ENCODE measurements around the gene NRBF2. TPM values are rescaled to one million over a fixed set of nuclear protein-coding genes. Genes with fewer than 3 reads are reported as not detected.

Gene NRBF2
- total and polyA plus RNA-seq, 8 donors: 2.1 to 10.2 (median 5.9) TPM

DNA sequence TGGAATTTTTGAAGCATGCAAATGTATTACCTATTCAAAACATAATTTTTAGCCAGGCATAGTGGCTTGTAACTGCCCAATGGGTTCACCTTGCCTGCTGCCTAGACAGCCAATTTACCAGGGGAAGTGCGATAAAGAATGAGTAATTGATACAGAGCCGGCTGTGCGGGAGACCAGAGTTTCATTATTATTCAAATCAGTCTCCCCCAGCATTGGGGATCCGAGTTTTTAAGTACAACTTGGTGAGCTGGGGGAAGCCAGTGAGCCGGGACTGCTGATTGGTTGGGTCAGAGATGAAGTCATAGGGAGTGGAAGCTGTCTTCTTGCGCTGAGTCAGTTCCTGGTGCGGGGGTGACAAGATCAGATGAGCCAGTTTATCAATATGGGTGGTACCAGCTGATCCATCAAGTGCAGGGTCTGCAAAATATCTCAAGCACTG is 29.1 kb upstream of the NRBF2 start:
- Histone ChIP-seq H3K27me3 (no peaks in the 10 kb centered on the region), H3K4me1 (no peaks in the 10 kb centered on the region), H3K36me3 (no peaks in the 10 kb centered on the region), H3K27ac (no peak overlapping the region), H3K4me3 (no peak overlapping the region), H3K9me3 (no peaks in the 10 kb centered on the region)
- intact Hi-C loops (cut with DNase I): no loop called here
- no peak for FAIRE-seq
- 61 to 62% methylated on average over 7 of the region's 7 CpGs for WGBS, 2 donors
- ATAC-seq: no peak
- TF ChIP-seq, protein P1, sequence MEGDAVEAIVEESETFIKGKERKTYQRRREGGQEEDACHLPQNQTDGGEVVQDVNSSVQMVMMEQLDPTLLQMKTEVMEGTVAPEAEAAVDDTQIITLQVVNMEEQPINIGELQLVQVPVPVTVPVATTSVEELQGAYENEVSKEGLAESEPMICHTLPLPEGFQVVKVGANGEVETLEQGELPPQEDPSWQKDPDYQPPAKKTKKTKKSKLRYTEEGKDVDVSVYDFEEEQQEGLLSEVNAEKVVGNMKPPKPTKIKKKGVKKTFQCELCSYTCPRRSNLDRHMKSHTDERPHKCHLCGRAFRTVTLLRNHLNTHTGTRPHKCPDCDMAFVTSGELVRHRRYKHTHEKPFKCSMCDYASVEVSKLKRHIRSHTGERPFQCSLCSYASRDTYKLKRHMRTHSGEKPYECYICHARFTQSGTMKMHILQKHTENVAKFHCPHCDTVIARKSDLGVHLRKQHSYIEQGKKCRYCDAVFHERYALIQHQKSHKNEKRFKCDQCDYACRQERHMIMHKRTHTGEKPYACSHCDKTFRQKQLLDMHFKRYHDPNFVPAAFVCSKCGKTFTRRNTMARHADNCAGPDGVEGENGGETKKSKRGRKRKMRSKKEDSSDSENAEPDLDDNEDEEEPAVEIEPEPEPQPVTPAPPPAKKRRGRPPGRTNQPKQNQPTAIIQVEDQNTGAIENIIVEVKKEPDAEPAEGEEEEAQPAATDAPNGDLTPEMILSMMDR (IDR thresholded peaks at IDR 0.05): no peak
- DNase-seq: no peak

DNA sequence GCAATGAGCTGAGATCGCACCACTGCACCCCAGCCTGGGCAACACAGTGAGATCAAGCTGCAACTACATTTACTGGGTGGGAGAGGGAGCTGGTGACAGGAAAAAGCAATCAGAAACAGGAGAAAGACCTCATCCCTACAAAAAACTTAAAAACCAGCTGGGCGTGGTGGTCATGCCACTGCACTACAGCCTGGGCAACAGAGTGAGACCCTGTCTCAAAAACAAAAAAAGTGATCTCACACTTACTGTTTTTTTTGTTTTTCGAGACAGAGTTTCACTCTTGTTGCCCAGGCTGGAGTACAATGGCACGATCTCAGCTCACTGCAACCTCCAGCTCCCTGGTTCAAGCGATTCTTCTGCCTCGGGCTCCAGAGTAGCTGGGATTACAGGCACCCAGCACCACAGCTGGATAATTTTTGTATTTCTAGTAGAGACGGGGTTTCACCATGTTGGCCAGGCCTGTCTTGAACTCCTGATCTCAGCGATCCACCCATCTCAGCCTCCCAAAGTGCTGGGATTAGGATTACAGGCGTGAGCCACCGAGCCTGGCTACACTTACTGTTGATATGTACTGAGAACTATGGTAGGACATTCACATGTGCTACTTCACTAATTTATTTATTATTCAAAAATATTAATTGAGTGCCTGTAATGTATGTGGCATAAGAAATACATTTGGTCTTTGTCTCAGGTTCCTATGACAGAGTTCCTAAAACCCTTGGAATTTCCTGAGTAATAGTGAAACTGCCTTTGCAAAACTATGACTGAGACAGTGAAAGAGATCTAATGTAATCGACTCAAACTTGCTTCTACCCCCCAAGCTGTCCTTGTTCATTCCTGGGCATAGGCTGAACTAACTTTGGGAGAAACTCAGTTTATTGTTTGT is 27.7 kb upstream of the NRBF2 start:
- DNase-seq: no peak
- Histone ChIP-seq H3K4me1 (no peaks in the 10 kb centered on the region), H3K27ac (no peak overlapping the region), H3K9me3 (no peaks in the 10 kb centered on the region), H3K4me3 (no peak overlapping the region), H3K27me3 (no peaks in the 10 kb centered on the region), H3K36me3 (no peaks in the 10 kb centered on the region)
- 72 to 82% methylated on average over 11 of the region's 11 CpGs for WGBS, 2 donors
- intact Hi-C loops (cut with DNase I): no loop called here
- peak in 1 of 4 donors; percentile 47 for ATAC-seq
- TF ChIP-seq, protein P1 (IDR thresholded peaks at IDR 0.05): no peak
- FAIRE-seq: no peak

DNA sequence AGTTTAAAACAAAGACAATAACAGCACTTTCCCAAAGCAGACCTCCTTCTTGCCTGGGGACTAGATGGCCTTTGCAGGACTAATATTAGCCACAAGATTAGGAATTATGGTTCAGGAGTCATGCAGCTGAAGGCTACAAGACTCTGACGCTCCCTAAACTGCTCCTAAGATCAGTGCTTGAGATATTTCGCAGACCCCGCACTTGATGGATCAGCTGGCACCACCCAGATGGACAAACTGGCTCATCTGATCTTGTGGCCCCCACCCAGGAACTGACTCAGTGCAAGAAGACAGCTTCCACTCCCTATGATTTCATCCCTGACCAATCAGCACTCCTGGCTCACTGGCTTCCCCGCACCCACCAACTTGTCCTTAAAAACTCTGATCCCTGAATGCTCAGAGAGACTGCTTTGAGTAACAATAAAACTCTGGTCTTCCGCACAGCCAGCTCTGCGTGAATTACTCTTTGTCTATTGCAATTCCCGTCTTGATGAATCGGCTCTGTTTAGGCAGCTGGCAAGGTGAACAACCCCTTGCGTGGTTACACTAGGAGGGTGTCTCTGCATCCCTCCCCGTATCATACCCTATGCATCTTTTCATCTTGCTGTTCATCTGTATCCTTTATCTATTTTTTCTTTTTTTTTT is 26.9 kb upstream of the NRBF2 start:
- Histone ChIP-seq H3K36me3 (no peaks in the 10 kb centered on the region), H3K9me3 (no peaks in the 10 kb centered on the region), H3K4me3 (no peak overlapping the region), H3K4me1 (no peaks in the 10 kb centered on the region), H3K27ac (no peak overlapping the region), H3K27me3 (no peaks in the 10 kb centered on the region)
- ATAC-seq (no peak), FAIRE-seq (no peak), DNase-seq (no peak)
- WGBS, 2 donors: 51 to 63% methylated on average over 10 of the region's 10 CpGs
- intact Hi-C loops (cut with DNase I): no loop called here
- TF ChIP-seq, protein P1 (IDR thresholded peaks at IDR 0.05): no peak

DNA sequence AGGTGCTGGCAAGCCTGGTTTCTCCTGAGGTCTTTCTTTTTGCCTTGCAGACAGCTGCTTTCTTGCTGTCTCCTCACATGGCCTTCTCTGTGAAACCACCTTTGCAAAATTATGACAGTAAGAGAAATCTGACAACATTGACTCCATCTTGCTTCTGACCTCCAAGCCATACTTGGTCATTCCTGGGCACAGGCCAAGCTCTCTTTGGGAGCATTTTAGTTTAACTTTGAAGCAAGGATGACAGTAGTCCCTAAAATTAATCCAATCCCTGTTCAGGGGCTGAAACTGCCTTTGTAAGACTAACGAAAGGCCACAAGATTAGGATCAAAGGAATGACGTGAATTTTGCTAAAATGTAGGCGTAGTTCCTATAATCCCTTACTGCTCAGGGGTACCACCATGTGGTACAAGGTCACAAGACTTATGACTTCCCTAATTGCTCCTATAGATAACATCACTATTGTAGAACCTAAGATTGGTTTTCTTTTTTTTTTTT is 25.1 kb upstream of the NRBF2 start:
- TF ChIP-seq, protein P1 (IDR thresholded peaks at IDR 0.05): no peak
- Histone ChIP-seq H3K4me3 (no peak overlapping the region), H3K9me3 (no peaks in the 10 kb centered on the region), H3K4me1 (no peaks in the 10 kb centered on the region), H3K27me3 (no peaks in the 10 kb centered on the region), H3K36me3 (no peaks in the 10 kb centered on the region), H3K27ac (no peak overlapping the region)
- no peak for DNase-seq
- no peak for FAIRE-seq
- ATAC-seq: no peak
- intact Hi-C loops (cut with DNase I): no loop called here
- 52 to 53% methylated on average over 3 of the region's 3 CpGs for WGBS, 2 donors

All from pancreas (tissue), 10 donors.